IMR-90 (cell line): Measurements from ENCODE around the gene MOB1A. TPM values are rescaled to one million over a fixed set of nuclear protein-coding genes. Genes with fewer than 3 reads are reported as not detected.

Experiments
- ATAC-seq: fragments of 200-7000 bp; cut with Tn5 transposase; 2 replicates; pipeline ENCODE4 v1.9.1; 2020; ENCODE audit warnings: low read depth, mild to moderate bottlenecking, moderate library complexity
- BruUV-seq: library from RNA; stranded (reverse); fragments of 400-500 nt; replicated peaks from 2 replicates; lab custom pipeline; 2021; lab: Mats Ljungman, UMichigan
- CTCF ChIA-PET: fragments of 300-600 bp; formaldehyde crosslinking; extraction: SDS; loops from one replicate; lab custom pipeline; 2021; ENCODE audit warnings: antibody characterized with exemption; lab: Yijun Ruan, JAX
- POLR2A ChIA-PET: fragments of 300-600 bp; sonication (Branson Sonifier 250); formaldehyde crosslinking; loops from one replicate; lab custom pipeline; 2022; ENCODE audit warnings: antibody characterized with exemption; ENCODE audit not compliant: unreplicated experiment; lab: Charles Lee
- DNase-seq: peaks from one replicate; pipeline ENCODE4 v3.0.0; 2013
- H2AFZ ChIP-seq: replicated peaks from 2 replicates; pipeline ENCODE3; 2013; ENCODE audit warnings: low read length, mild to moderate bottlenecking; ENCODE audit not compliant: poor library complexity
- H2AK5ac ChIP-seq: 2 replicates; pipeline ENCODE4 v1.6.1; 2013; ENCODE audit warnings: low read depth, low read length, inconsistent platforms
- H2AK9ac ChIP-seq: replicated peaks from 2 replicates; pipeline ENCODE3; 2013; ENCODE audit warnings: mild to moderate bottlenecking, low read depth, low read length, moderate library complexity; ENCODE audit not compliant: poor library complexity
- H2BK120ac ChIP-seq: 2 replicates; pipeline ENCODE4 v1.6.1; 2013; ENCODE audit warnings: low read depth, low read length, inconsistent platforms
- H2BK15ac ChIP-seq: 3 replicates; pipeline ENCODE4 v1.6.1; 2013; ENCODE audit warnings: low read depth, low read length, inconsistent platforms
- H2BK20ac ChIP-seq: 2 replicates; pipeline ENCODE4 v1.6.1; 2013; ENCODE audit warnings: low read depth, mild to moderate bottlenecking, inconsistent platforms, low read length, moderate library complexity
- H2BK5ac ChIP-seq: 2 replicates; pipeline ENCODE4 v1.6.1; 2013; ENCODE audit warnings: mild to moderate bottlenecking, low read depth, low read length, inconsistent platforms; ENCODE audit not compliant: poor library complexity, severe bottlenecking
- H3K14ac ChIP-seq: replicated peaks from 2 replicates; pipeline ENCODE4 v1.6.1; 2013; ENCODE audit warnings: low read depth, low read length, inconsistent platforms
- H3K18ac ChIP-seq: 2 replicates; pipeline ENCODE4 v1.6.1; 2013; ENCODE audit warnings: low read depth, low read length, control low read depth
- H3K23ac ChIP-seq: 2 replicates; pipeline ENCODE4 v1.6.1; 2013; ENCODE audit warnings: low read depth, low read length, inconsistent platforms
- H3K27ac ChIP-seq: 2 replicates; pipeline ENCODE4 v1.5.1; 2013; ENCODE audit warnings: mild to moderate bottlenecking, control low read depth, low read length; ENCODE audit not compliant: insufficient read depth
- H3K27me3 ChIP-seq: 2 replicates; pipeline ENCODE4 v1.6.1; 2013; ENCODE audit warnings: low read length; ENCODE audit not compliant: control insufficient read depth, insufficient read depth
- H3K36me3 ChIP-seq: 2 replicates; pipeline ENCODE4 v1.6.1; 2013; ENCODE audit warnings: low read length, mixed read lengths; ENCODE audit not compliant: control insufficient read depth, insufficient read depth
- H3K4ac ChIP-seq: 2 replicates; pipeline ENCODE4 v1.6.1; 2013; ENCODE audit warnings: low read depth, low read length, inconsistent platforms
- H3K4me1 ChIP-seq: 2 replicates; pipeline ENCODE4 v1.6.1; 2013; ENCODE audit warnings: low read length, mixed read lengths; ENCODE audit not compliant: control insufficient read depth, insufficient read depth
- H3K4me2 ChIP-seq: 2 replicates; pipeline ENCODE4 v1.6.1; 2013; ENCODE audit warnings: low read depth, mild to moderate bottlenecking, control low read depth, low read length, moderate library complexity
- H3K4me3 ChIP-seq: 2 replicates; pipeline ENCODE4 v1.5.1; 2013; ENCODE audit warnings: low read depth, mild to moderate bottlenecking, control low read depth, low read length, moderate library complexity; ENCODE audit not compliant: insufficient read depth
- H3K56ac ChIP-seq: 2 replicates; pipeline ENCODE4 v1.6.1; 2013; ENCODE audit warnings: low read length, inconsistent platforms; ENCODE audit not compliant: insufficient read depth; ENCODE audit errors: extremely low read depth
- H3K79me1 ChIP-seq, 2 experiments: 2 replicates each; pipeline ENCODE4 v1.6.1; 2013; ENCODE audit warnings: low read length in 2 of 2, inconsistent platforms in 1 of 2, low read depth in 1 of 2
- H3K9ac ChIP-seq: 2 replicates; pipeline ENCODE4 v1.6.1; 2013; ENCODE audit warnings: low read depth, low read length, control low read depth
- H3K9me1 ChIP-seq: 2 replicates; pipeline ENCODE4 v1.6.1; 2013; ENCODE audit warnings: low read length, inconsistent platforms; ENCODE audit not compliant: insufficient read depth
- H3K9me3 ChIP-seq: 2 replicates; pipeline ENCODE4 v1.6.1; 2013; ENCODE audit warnings: low read length; ENCODE audit not compliant: control insufficient read depth, insufficient read depth
- H4K20me1 ChIP-seq: 2 replicates; pipeline ENCODE4 v1.6.1; 2013; ENCODE audit warnings: low read length, inconsistent platforms; ENCODE audit not compliant: insufficient read depth
- H4K5ac ChIP-seq: 2 replicates; pipeline ENCODE4 v1.6.1; 2013; ENCODE audit warnings: mild to moderate bottlenecking, low read depth, low read length, control low read depth
- H4K8ac ChIP-seq, 2 experiments: 2 replicates each; pipeline ENCODE4 v1.6.1; 2013; ENCODE audit warnings: low read depth in 2 of 2, low read length in 2 of 2, control low read depth in 1 of 2, inconsistent platforms in 1 of 2
- H4K91ac ChIP-seq: 2 replicates; pipeline ENCODE4 v1.6.1; 2013; ENCODE audit warnings: low read depth, low read length, inconsistent platforms; ENCODE audit not compliant: insufficient read depth
- BHLHE40 ChIP-seq: fragments of 150-350 bp; IDR thresholded peaks from 2 replicates; pipeline ENCODE4 v1.6.1; 2016; ENCODE audit warnings: mild to moderate bottlenecking, low read depth, low read length
- CEBPB ChIP-seq: IDR thresholded peaks from 2 replicates; pipeline ENCODE4 v1.6.1; 2012; ENCODE audit warnings: low read depth, low read length, improper control_type of control experiment
- CHD1 ChIP-seq: IDR thresholded peaks from 2 replicates; pipeline ENCODE4 v1.6.1; 2012; ENCODE audit warnings: low read depth, low read length, improper control_type of control experiment
- FOS ChIP-seq: fragments of 150-350 bp; IDR thresholded peaks from 2 replicates; pipeline ENCODE4 v1.6.1; 2016; ENCODE audit warnings: low read depth, low read length
- MAFK ChIP-seq: IDR thresholded peaks from 2 replicates; pipeline ENCODE4 v1.6.1; 2012; ENCODE audit warnings: low read depth, low read length, improper control_type of control experiment
- MAZ ChIP-seq: IDR thresholded peaks from 2 replicates; pipeline ENCODE4 v1.6.1; 2012; ENCODE audit warnings: low read depth, mild to moderate bottlenecking, low read length, improper control_type of control experiment, moderate library complexity, borderline replicate concordance
- MXI1 ChIP-seq: IDR thresholded peaks from 2 replicates; pipeline ENCODE4 v1.6.1; 2012; ENCODE audit warnings: low read depth, mild to moderate bottlenecking, low read length, moderate library complexity, borderline replicate concordance
- NFE2L2 ChIP-seq: fragments of 150-350 bp; IDR thresholded peaks from 2 replicates; pipeline ENCODE4 v1.6.1; 2016; ENCODE audit warnings: low read depth, mild to moderate bottlenecking, low read length
- POLR2A ChIP-seq: IDR thresholded peaks from 2 replicates; pipeline ENCODE4 v1.6.1; 2012; ENCODE audit warnings: mild to moderate bottlenecking, low read depth, low read length
- RAD21 ChIP-seq: IDR thresholded peaks from 2 replicates; pipeline ENCODE4 v1.6.1; 2012; ENCODE audit warnings: low read length, improper control_type of control experiment
- RCOR1 ChIP-seq: IDR thresholded peaks from 2 replicates; pipeline ENCODE4 v1.6.1; 2012; ENCODE audit warnings: mild to moderate bottlenecking, low read length, improper control_type of control experiment; ENCODE audit not compliant: insufficient replicate concordance
- RFX5 ChIP-seq: IDR thresholded peaks from 2 replicates; pipeline ENCODE4 v1.8.0; 2012; ENCODE audit warnings: low read depth, mild to moderate bottlenecking, low read length, moderate library complexity
- SMC3 ChIP-seq: fragments of 150-350 bp; IDR thresholded peaks from 2 replicates; pipeline ENCODE4 v1.6.1; 2016; ENCODE audit warnings: low read depth, mild to moderate bottlenecking, antibody characterized with exemption, low read length, moderate library complexity
- WGBS, 2 experiments: methylation state at CpG; one replicate each; pipeline versions ENCODE4 v1.1.5 to v1.1.7; 2013; ENCODE audit warnings: missing lambda C conversion rate in 2 of 2; ENCODE audit not compliant: insufficient read length in 1 of 2; ENCODE audit errors: extremely low coverage in 2 of 2; 5-methylcytosine and 5-hydroxymethylcytosine counted together
- dilution Hi-C: fragments of 300-500 bp; cut with HindIII; formaldehyde crosslinking; loops from one replicate; pipeline ENCODE4 v1.14.3; 2018; ENCODE audit warnings: low sequenced_read_pairs; ENCODE audit not compliant: unreplicated experiment
- in situ Hi-C: fragments of 300-500 bp; cut with MboI; formaldehyde crosslinking; loops from 3 replicates; pipeline ENCODE4 v1.14.3; 2019; ENCODE audit warnings: low sequenced_read_pairs, inconsistent platforms, mixed read lengths
- intact Hi-C: fragments of 100-400 bp; cut with micrococcal nuclease; formaldehyde crosslinking; loops from 2 replicates; pipeline ENCODE4 v1.10.0; 2022
- polyA plus RNA-seq, 3 experiments: library from polyadenylated mRNA; depleted of rRNA; stranded (reverse); fragments of >200 nt; gene quantifications; 2 replicates each; pipeline ENCODE4 v1.2.3, GENCODE V29; 2012; ENCODE audit warnings: low replicate concordance in 1 of 3
- total RNA-seq: library from RNA; depleted of rRNA; stranded (reverse); fragments of >200 nt; gene quantifications from 2 replicates; pipeline ENCODE4 v1.2.3, GENCODE V29; 2012
- TF ChIP-seq, protein P1 (sequence below): fragments of 150-350 bp; IDR thresholded peaks from 2 replicates; pipeline ENCODE4 v1.6.1; 2017; ENCODE audit warnings: mild to moderate bottlenecking, antibody characterized with exemption, low read length, low read depth
- TF ChIP-seq, protein P2 (sequence below): fragments of 150-350 bp; IDR thresholded peaks from 2 replicates; pipeline ENCODE4 v1.6.1; 2016; ENCODE audit warnings: low read depth, mild to moderate bottlenecking, low read length, moderate library complexity, borderline replicate concordance
- TF ChIP-seq, protein P3 (sequence below): conservative IDR thresholded peaks from 2 replicates; pipeline ENCODE4 v1.5.1; 2012; ENCODE audit warnings: mild to moderate bottlenecking, low read depth, low read length, improper control_type of control experiment

MOB1A gene
- total and polyA plus RNA-seq, 2 of the 4 experiments (the other 2 are of a cell fraction) = 21.0 to 60.8 TPM

DNA sequence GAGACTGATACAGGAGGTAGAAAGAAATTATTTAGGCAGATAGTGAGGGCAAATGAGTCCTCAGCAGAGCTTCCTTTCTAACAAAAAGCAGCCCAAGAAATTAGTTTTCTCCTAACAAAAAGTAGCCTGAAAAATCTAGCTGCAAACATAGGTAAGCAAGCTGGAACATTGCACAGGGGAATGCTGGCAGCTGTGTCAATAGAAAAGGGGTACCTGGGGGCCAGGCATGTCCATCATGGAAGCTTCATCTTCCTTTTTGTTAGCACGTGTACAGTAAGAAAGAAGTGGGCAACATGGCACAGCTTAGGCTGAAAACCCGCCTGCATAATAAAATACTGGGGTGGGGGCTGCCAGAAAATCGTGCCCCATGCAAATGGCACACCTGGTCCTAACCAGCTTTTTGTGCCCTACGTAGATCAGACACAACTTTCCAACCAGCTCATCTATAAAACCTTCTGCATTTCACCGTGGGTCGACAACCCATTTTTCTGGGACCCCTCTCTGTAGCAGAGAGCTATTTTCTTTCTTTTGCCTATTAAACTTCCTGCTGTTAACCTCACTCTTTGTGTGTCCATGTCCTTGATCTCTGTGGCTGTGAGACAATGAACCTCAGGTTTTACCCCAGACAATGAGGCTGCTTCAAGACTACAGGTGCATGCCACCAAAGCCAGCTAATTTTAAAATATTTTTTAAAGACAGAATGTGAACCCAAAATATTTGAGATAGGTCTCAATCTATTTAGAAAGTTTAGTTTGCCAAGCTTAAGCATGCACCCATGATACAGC is 13.1 kb upstream of the MOB1A start:
- Histone ChIP-seq H3K4me3 (no peak overlapping the region), H3K23ac (no peak overlapping the region), H3K27ac (no peak overlapping the region), H3K9me1 (0 out of 2 replicates have a peak, but pooled peaks cover 3% of the 10 kb centered on the region), H2BK20ac (no peak overlapping the region), H3K9me3 (no peaks in the 10 kb centered on the region), H2BK5ac (no peak overlapping the region), H2AK5ac (no peak overlapping the region), H3K27me3 (peaks cover 6% of the 10 kb centered on the region), H3K36me3 (no peaks in the 10 kb centered on the region), H3K79me1 (no peaks in the 10 kb centered on the region), H4K20me1 (no peaks in the 10 kb centered on the region), H3K4me1 (peaks cover 2% of the 10 kb centered on the region; the same call in 1 of the 2 replicates), H4K8ac (no peak overlapping the region), H2BK15ac (no peak overlapping the region), H3K4me2 (no peak overlapping the region), H3K9ac (no peak overlapping the region), H2AFZ (no peak overlapping the region), H2BK120ac (no peak overlapping the region), H2AK9ac (no peak overlapping the region), H3K56ac (no peak overlapping the region), H3K14ac (no peak overlapping the region), H3K18ac (no peak overlapping the region), H4K5ac (no peak overlapping the region), H4K91ac (no peak overlapping the region), H3K4ac (no peak overlapping the region)
- ChIA-PET CTCF (no interaction called here), POLR2A (no interaction called here)
- WGBS, 2 experiments = no CpG with 5 or more reads among the region's 6 CpGs
- ATAC-seq (no peak), DNase-seq (no peak)
- BruUV-seq = no TSS peak
- in situ Hi-C loops (no loop called here), dilution Hi-C loops (no loop called here), intact Hi-C loops (no loop called here)
- TF ChIP-seq SMC3 (no peak), FOS (no peak), CHD1 (no peak), POLR2A (no peak), MAFK (no peak), MXI1 (no peak), MAZ (no peak), CEBPB (no peak), RFX5 (no peak), BHLHE40 (no peak), RAD21 (no peak), RCOR1 (no peak), NFE2L2 (no peak)
- TF ChIP-seq, protein P1, sequence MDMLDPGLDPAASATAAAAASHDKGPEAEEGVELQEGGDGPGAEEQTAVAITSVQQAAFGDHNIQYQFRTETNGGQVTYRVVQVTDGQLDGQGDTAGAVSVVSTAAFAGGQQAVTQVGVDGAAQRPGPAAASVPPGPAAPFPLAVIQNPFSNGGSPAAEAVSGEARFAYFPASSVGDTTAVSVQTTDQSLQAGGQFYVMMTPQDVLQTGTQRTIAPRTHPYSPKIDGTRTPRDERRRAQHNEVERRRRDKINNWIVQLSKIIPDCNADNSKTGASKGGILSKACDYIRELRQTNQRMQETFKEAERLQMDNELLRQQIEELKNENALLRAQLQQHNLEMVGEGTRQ = no peak
- TF ChIP-seq, protein P2, sequence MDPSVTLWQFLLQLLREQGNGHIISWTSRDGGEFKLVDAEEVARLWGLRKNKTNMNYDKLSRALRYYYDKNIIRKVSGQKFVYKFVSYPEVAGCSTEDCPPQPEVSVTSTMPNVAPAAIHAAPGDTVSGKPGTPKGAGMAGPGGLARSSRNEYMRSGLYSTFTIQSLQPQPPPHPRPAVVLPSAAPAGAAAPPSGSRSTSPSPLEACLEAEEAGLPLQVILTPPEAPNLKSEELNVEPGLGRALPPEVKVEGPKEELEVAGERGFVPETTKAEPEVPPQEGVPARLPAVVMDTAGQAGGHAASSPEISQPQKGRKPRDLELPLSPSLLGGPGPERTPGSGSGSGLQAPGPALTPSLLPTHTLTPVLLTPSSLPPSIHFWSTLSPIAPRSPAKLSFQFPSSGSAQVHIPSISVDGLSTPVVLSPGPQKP = no peak
- TF ChIP-seq, protein P3, sequence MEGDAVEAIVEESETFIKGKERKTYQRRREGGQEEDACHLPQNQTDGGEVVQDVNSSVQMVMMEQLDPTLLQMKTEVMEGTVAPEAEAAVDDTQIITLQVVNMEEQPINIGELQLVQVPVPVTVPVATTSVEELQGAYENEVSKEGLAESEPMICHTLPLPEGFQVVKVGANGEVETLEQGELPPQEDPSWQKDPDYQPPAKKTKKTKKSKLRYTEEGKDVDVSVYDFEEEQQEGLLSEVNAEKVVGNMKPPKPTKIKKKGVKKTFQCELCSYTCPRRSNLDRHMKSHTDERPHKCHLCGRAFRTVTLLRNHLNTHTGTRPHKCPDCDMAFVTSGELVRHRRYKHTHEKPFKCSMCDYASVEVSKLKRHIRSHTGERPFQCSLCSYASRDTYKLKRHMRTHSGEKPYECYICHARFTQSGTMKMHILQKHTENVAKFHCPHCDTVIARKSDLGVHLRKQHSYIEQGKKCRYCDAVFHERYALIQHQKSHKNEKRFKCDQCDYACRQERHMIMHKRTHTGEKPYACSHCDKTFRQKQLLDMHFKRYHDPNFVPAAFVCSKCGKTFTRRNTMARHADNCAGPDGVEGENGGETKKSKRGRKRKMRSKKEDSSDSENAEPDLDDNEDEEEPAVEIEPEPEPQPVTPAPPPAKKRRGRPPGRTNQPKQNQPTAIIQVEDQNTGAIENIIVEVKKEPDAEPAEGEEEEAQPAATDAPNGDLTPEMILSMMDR = no peak
